Smooth muscle cell (in vitro differentiated cells): Measurements from ENCODE around the gene MAP3K7CL. TPM values are rescaled to one million over a fixed set of nuclear protein-coding genes. Genes with fewer than 3 reads are reported as not detected.

Experiments used
- DNase-seq: peaks from one replicate; lab custom pipeline; 2025; ENCODE audit not compliant: unreplicated experiment; lab: John Stamatoyannopoulos, UW
- H2AFZ ChIP-seq: fragments of 200-600 bp; sonication (generic); 2 replicates; pipeline ENCODE4 v1.6.0; 2016; ENCODE audit warnings: antibody characterized with exemption, low read depth, mild to moderate bottlenecking
- H3F3A ChIP-seq: fragments of 200-600 bp; sonication (generic); 2 replicates; pipeline ENCODE4 v1.6.0; 2017; ENCODE audit warnings: antibody characterized with exemption, low read depth
- H3K27ac ChIP-seq: fragments of 200-600 bp; sonication (generic); 2 replicates; pipeline ENCODE4 v1.5.1; 2016; ENCODE audit warnings: low read depth, mild to moderate bottlenecking
- H3K27me3 ChIP-seq: fragments of 200-600 bp; sonication (generic); 2 replicates; pipeline ENCODE4 v1.6.1; 2016; ENCODE audit warnings: low read depth, mild to moderate bottlenecking
- H3K36me3 ChIP-seq: fragments of 200-600 bp; sonication (generic); 2 replicates; pipeline ENCODE4 v1.5.1; 2016; ENCODE audit warnings: low read depth
- H3K4me1 ChIP-seq: fragments of 200-600 bp; sonication (generic); 2 replicates; pipeline ENCODE4 v1.5.1; 2016; ENCODE audit warnings: low read depth
- H3K4me2 ChIP-seq: fragments of 200-600 bp; sonication (generic); 2 replicates; pipeline ENCODE4 v1.6.0; 2016; ENCODE audit warnings: mild to moderate bottlenecking
- H3K4me3 ChIP-seq: fragments of 200-600 bp; sonication (generic); 2 replicates; pipeline ENCODE4 v1.5.1; 2016; ENCODE audit warnings: mild to moderate bottlenecking
- H3K79me2 ChIP-seq: fragments of 200-600 bp; sonication (generic); 2 replicates; pipeline ENCODE4 v1.6.0; 2016; ENCODE audit warnings: low read depth, mild to moderate bottlenecking
- H3K9ac ChIP-seq: fragments of 200-600 bp; sonication (generic); 2 replicates; pipeline ENCODE4 v1.6.0; 2016; ENCODE audit warnings: low read depth
- H3K9me3 ChIP-seq: fragments of 200-600 bp; sonication (generic); replicated peaks from 2 replicates; pipeline ENCODE4 v1.5.1; 2016; ENCODE audit warnings: low read depth
- H4K20me1 ChIP-seq: fragments of 200-600 bp; sonication (generic); 2 replicates; pipeline ENCODE4 v1.6.0; 2016; ENCODE audit warnings: low read depth
- WGBS: methylation state at CpG from one replicate; pipeline ENCODE4 v1.1.7; 2016; ENCODE audit warnings: low lambda C conversion rate; 5-methylcytosine and 5-hydroxymethylcytosine counted together
- polyA plus RNA-seq: library from polyadenylated mRNA; unstranded; fragments of >200 nt; fragmentation: Nextera tagmentation; extraction: Ambion mirVana; gene quantifications from 2 replicates; pipeline ENCODE4 v1.2.1, GENCODE V29; 2016
- total RNA-seq: library from RNA; depleted of rRNA; stranded (reverse); fragments of >200 nt; gene quantifications from 2 replicates; pipeline ENCODE4 v1.2.3, GENCODE V29; 2014
- TF ChIP-seq, protein P1 (sequence below): fragments of 200-600 bp; sonication (generic); IDR thresholded peaks from 2 replicates; pipeline ENCODE4 v1.5.1; 2017; ENCODE audit warnings: borderline replicate concordance, mild to moderate bottlenecking, antibody characterized with exemption; ENCODE audit not compliant: insufficient read depth, poor library complexity, severe bottlenecking

The MAP3K7CL gene
- total and polyA plus RNA-seq, 2 experiments from 2014 or later, result 1.3 to 3.7 TPM

DNA sequence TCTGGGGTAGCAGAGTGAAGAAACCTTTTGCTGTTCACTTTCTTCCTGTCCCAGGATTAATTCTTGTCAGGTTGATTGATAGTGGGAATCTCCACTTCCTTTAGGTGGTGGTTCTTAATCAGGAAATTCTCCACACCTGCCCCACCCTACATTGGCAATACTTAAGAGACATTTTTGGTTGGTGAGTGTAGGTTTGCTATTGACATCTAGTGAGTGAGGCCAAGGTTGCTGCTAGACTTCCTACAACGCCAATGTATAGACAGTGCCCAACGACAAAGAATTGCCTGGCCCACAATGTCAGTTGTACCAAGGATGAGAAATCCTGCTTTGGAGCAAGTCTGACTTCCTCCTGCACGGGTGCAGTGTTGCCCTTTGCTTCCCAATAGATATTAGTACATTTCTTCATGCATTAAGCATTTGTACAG is 38.5 kb downstream of the MAP3K7CL start:
- no peaks in the 10 kb centered on the region for H3K9me3 ChIP-seq
- no peaks in the 10 kb centered on the region for H3K27me3 ChIP-seq
- no peak overlapping the region for H3K4me3 ChIP-seq
- TF ChIP-seq, protein P1, sequence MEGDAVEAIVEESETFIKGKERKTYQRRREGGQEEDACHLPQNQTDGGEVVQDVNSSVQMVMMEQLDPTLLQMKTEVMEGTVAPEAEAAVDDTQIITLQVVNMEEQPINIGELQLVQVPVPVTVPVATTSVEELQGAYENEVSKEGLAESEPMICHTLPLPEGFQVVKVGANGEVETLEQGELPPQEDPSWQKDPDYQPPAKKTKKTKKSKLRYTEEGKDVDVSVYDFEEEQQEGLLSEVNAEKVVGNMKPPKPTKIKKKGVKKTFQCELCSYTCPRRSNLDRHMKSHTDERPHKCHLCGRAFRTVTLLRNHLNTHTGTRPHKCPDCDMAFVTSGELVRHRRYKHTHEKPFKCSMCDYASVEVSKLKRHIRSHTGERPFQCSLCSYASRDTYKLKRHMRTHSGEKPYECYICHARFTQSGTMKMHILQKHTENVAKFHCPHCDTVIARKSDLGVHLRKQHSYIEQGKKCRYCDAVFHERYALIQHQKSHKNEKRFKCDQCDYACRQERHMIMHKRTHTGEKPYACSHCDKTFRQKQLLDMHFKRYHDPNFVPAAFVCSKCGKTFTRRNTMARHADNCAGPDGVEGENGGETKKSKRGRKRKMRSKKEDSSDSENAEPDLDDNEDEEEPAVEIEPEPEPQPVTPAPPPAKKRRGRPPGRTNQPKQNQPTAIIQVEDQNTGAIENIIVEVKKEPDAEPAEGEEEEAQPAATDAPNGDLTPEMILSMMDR, result no peak
- no peak overlapping the region for H3K4me2 ChIP-seq
- no peak overlapping the region for H3K27ac ChIP-seq
- H3F3A ChIP-seq, result no peaks in the 10 kb centered on the region
- no peak overlapping the region for H2AFZ ChIP-seq
- H3K4me1 ChIP-seq, result no peaks in the 10 kb centered on the region
- DNase-seq, result no peak
- no peak overlapping the region for H3K9ac ChIP-seq
- no peaks in the 10 kb centered on the region for H3K79me2 ChIP-seq
- H4K20me1 ChIP-seq, result no peaks in the 10 kb centered on the region
- no peaks in the 10 kb centered on the region for H3K36me3 ChIP-seq
- 85% methylated on average over 3 of the region's 3 CpGs for WGBS

DNA sequence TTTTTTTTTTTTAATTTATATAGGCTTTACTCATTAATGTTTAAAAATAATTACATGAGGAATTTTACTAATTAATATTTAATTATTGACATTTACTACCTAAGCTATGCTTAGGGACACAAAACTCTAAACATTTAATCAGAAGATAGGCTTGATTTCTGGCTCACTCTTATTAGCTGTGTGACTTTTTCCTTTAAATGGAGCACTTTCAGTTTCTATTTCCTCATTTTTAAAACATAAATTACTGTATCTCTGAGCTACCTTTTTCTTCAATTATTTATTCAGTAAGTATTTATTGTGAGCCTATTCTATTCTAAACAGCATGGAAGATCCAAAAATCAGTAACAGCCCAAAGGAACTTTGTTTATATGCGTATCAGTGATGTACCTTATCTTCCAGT is 40.5 kb downstream of the MAP3K7CL start:
- Histone ChIP-seq H3K4me3 (no peak overlapping the region), H2AFZ (peak overlapping the region; percentile 89), H3K27me3 (no peaks in the 10 kb centered on the region), H3K4me2 (peak overlapping the region; percentile 41), H3K4me1 (no peaks in the 10 kb centered on the region), H3K9me3 (no peaks in the 10 kb centered on the region), H4K20me1 (no peaks in the 10 kb centered on the region), H3K27ac (peak overlapping the region; percentile 30), H3F3A (no peaks in the 10 kb centered on the region), H3K9ac (no peak overlapping the region), H3K36me3 (no peaks in the 10 kb centered on the region), H3K79me2 (no peaks in the 10 kb centered on the region)
- 39% methylated on average over 1 of the region's 1 CpG for WGBS
- TF ChIP-seq, protein P1, result no peak
- no peak for DNase-seq

DNA sequence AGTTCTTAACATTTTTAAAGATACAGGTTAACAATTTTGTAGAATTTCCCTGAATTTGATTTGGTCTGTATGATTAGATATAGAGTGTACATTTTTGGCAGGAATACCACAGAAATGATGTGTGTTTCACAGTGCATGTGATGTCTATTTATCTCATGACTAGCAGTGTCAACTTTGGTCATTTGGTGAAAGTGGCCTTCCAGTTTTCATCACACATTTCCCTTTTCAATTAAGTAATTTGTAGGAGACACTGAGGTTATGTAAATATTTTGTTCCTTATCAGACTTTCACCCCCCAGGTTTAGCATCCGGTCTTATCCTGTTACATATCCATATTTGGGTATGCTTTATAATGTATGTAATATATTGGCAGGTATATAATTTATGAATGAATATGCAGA is 41.8 kb downstream of the MAP3K7CL start:
- H3K79me2 ChIP-seq, result no peaks in the 10 kb centered on the region
- no peaks in the 10 kb centered on the region for H3K27me3 ChIP-seq
- H3K4me2 ChIP-seq, result no peak overlapping the region
- 93% methylated on average over 1 of the region's 1 CpG for WGBS
- H3K4me3 ChIP-seq, result no peak overlapping the region
- no peaks in the 10 kb centered on the region for H3K9me3 ChIP-seq
- TF ChIP-seq, protein P1, result no peak
- H3F3A ChIP-seq, result no peaks in the 10 kb centered on the region
- no peak overlapping the region for H3K27ac ChIP-seq
- no peaks in the 10 kb centered on the region for H3K4me1 ChIP-seq
- H4K20me1 ChIP-seq, result no peaks in the 10 kb centered on the region
- H2AFZ ChIP-seq, result no peak overlapping the region
- no peak overlapping the region for H3K9ac ChIP-seq
- no peaks in the 10 kb centered on the region for H3K36me3 ChIP-seq
- no peak for DNase-seq

DNA sequence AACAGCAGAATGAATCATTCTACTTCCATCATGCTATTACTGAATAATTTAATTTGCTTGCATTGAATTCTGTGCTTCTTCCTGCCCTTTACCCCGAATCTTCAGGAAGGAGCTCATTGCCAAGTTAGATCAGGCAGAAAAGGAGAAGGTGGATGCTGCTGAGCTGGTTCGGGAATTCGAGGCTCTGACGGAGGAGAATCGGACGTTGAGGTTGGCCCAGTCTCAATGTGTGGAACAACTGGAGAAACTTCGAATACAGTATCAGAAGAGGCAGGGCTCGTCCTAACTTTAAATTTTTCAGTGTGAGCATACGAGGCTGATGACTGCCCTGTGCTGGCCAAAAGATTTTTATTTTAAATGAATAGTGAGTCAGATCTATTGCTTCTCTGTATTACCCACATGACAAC is 44.2 kb downstream of the MAP3K7CL start:
- H3K4me1 ChIP-seq, result no peaks in the 10 kb centered on the region
- no peaks in the 10 kb centered on the region for H3K79me2 ChIP-seq
- H4K20me1 ChIP-seq, result no peaks in the 10 kb centered on the region
- H2AFZ ChIP-seq, result peak overlapping the region; percentile 27
- TF ChIP-seq, protein P1, result no peak
- no peak overlapping the region for H3K4me2 ChIP-seq
- no peaks in the 10 kb centered on the region for H3K9me3 ChIP-seq
- no peak overlapping the region for H3K4me3 ChIP-seq
- no peaks in the 10 kb centered on the region for H3K36me3 ChIP-seq
- no peak overlapping the region for H3K27ac ChIP-seq
- WGBS, result 90% methylated on average over 9 of the region's 9 CpGs
- H3K27me3 ChIP-seq, result no peaks in the 10 kb centered on the region
- H3K9ac ChIP-seq, result no peak overlapping the region
- no peak for DNase-seq
- no peaks in the 10 kb centered on the region for H3F3A ChIP-seq
